HG03439 (cell line): ENCODE data around the gene FGGY.
"Not testable (repeated sequence)": the region's sequence is repeated elsewhere in the genome, so short reads cannot be mapped to it uniquely, and the experiment has no call there.

Experiments used
- ATAC-seq: cut with Tn5 transposase; IDR thresholded peaks from one replicate; pipeline ENCODE4 v1.9.1; 2021; ENCODE audit warnings: mild to moderate bottlenecking, moderate library complexity; ENCODE audit not compliant: unreplicated experiment

The FGGY gene

DNA sequence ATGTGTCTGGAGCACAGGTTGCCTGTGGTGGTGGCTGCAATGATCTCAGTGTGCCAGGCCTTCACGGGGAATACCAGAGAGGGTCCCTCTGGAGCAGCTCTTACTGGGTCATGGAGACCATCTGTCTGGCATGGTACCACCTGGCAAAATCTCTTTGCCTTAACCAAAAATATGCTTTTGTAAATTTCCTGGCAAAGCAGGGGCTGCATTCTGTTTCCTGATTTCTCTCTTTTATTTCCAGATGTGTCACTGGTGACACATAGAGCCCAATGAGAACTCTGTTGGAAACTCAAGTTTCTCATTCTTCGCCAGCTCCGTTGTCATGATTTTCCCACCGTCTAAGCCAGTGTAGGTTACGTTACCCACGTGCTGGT lies 136.5 kb downstream of the FGGY start:
- no peak for ATAC-seq

DNA sequence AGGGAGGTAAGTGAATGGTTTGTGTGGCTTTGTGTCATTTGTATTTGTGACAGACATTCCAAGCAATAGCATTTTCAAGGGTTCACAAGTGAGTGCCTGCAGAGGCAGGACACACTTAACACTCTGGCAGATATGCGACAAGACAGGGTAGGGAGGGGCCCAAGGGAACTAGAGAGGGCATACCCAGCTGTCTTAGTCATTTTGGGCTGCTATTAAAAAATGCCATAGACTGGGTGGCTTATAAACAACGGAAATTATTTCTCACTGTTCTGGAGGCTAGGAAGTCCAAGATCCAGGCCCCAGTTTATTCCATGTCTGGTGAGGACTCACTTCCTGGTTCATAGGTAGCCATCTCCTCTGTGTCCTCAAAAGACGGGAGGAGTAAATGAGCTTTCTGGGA lies 137.4 kb downstream of the FGGY start:
- no peak for ATAC-seq

DNA sequence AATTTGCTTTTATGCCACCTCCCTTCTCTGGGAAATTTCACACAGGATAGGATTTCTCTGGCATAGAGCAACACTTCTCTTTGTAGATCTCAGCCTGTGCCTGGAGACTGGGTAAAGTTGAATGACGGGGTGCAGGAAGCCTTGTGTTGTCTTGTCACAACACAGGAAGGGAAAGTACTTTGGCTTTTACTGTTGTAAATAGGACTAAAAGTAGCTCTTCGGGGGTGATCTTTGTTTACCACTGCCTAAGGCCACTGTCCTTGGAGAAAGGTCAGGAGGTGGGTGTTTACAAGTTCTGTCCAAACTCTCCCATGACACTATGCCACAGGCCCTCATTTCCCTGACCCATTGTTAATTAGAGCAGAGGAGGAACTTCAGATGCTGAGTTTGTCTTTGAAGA lies 139.7 kb downstream of the FGGY start:
- no peak for ATAC-seq

DNA sequence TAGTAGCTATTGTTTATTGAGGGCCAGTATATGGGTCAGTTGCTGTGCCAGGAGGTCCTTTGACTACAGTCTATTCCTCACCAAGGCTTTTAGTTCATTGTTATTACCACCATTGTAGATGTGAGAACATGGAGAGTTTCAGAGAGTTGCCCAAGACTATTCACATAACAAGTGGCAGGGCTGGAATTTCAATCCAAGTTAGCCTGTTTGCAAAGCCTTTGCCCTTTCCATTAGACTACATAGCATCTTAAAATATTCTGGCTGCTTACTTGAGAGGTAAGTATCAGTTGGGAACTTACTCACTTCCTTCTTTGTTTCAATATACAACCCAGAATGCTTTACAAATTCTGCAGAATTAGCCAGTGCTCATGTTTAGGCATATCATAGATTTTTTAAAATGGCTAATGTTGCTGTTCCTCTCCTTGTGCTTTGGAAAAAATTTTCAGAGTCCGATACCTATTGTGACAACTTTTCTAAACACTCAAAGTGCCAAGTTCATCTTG lies 141.2 kb downstream of the FGGY start:
- ATAC-seq, result no peak

DNA sequence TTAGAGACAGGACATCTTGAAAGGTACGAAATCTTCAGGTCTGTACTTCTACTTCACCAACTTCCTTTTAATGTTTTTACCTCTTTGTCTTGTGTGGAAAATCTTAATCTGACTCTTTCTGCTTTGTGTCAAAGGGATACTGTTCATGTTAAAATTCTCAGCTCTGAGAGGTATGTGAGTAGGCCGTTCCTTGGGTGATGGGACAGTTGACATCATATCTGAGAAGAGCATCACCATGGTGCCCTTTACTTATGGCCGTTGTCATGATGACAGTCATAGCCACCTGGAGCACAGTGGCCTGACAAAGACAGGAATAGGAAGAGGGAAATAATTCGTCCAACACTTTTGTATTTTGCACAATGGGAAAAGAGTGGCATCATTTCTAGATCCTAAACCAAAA lies 145.6 kb downstream of the FGGY start:
- no peak for ATAC-seq

DNA sequence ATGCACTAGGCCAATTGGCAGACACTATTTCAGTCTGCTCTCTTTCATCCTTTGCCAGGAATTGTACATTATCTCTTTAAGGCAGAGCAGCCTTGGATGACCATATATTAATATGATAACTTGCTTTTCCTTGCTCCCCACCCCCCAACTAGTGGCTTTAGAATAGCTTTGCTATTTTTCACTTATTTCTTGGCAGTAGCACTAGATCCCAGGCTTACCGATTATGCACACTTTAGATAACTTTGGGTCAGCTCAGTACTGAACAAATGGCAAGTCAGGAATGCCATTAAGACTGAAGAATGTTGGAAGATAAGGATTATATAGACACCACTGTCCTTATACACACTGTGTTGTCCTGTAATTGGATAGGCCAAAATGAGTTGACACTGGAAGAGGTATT lies 146.4 kb downstream of the FGGY start:
- no peak for ATAC-seq

DNA sequence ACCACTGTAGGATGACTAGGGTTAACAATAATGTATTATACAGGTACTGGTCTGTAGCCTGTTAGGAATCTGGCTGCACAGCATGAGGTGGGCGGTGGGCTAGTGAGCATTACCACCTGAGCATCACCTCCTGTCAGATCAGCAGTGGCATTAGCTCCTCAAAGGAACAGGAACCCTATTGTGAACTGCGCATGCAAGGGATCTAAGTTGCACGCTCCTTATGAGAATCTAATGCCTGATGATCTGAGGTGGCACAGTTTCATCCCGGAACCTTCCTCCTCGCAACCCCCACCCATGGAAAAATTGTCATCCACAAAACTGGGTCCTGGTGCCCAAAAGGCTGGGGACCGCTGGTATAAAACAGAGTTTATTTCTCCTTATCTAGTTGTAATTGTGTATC lies 147.6 kb downstream of the FGGY start:
- no peak for ATAC-seq

DNA sequence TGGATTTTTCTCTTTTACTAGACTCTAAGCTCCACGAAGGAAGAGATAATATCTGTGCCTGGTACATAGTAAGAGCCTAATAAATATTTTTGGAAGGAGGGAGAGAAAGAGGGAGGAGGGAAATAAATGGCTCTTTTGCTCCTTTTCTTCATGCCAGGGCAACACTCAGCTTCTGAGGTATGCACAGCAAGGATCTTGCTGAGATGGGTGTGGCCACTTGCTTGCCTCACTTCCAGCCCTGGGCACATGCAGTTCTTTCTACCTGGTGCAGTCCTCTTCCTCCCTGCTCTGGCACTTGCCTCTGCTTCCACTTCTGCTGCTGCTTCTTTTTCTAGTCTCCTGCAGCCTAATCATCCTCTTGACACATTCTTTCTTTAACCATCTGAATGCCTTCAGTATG lies 148.1 kb downstream of the FGGY start:
- no peak for ATAC-seq

DNA sequence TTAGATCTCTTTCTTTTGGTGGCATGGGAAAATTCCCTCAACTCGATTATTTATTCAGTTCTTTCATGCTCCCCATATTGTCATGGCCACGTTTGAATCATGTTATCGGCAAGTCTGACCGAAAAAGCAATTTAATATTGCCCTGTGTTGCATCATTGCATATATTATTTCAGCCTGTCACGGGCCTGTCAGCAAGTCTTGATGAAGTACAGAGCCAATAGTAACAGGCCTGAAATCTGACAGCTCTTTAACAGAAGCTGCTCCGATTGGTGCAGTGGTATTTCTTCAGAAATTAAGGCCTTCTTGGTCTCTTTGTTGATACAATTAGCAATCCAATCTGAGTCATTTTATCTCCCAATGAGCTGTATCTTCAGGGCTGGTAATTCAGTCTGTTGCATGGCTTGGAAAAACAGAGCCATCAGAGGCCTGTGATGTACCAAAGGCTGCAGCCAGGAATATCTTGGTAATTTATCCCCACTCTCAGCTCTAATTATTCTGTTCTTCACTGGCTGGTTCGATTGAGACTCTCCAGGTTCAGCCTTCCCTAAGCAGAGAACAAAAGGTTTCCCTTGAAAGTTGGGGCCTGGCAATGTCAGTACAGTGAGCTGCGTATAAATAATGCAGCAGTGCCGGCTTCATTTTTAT lies 149.5 kb downstream of the FGGY start:
- ATAC-seq, result no peak

DNA sequence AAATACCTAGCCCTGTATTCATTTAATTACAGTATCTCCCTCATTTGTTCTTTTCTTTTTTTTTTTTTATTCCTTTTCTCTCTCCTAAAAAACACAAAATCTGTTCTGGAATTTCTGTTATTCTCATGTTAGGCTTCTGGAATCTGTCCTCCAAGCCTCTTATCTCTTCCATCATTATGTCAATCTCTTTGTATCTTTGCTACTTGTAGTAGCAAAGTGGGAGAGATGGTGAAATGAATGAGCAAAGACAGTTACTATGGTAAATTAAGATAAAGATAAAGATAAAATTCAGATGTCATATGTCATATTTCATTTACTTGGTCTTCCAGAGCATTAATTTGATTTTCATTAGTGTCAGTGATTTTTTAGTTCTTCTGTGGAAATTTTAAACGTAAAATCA lies 155.1 kb downstream of the FGGY start:
- no peak for ATAC-seq

DNA sequence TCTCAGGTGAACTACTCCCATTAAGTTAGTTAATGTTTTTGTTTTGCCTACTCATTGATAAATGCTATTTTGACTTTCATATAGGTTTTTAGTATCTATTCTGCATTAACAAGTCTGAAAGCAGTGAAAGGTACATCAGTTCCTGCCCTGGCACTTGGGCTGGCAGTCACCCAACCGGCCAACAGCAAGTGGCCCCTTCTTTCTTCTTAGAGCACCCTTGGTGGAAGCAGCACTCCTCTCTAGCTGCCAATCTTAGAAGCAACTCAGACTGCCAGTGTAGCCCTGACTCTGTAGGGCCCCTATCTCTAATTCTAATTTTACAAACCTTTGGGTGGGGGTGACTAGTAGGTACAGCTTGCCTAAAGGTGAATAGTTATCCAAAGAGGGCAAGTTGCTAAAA lies 155.7 kb downstream of the FGGY start:
- no peak for ATAC-seq

DNA sequence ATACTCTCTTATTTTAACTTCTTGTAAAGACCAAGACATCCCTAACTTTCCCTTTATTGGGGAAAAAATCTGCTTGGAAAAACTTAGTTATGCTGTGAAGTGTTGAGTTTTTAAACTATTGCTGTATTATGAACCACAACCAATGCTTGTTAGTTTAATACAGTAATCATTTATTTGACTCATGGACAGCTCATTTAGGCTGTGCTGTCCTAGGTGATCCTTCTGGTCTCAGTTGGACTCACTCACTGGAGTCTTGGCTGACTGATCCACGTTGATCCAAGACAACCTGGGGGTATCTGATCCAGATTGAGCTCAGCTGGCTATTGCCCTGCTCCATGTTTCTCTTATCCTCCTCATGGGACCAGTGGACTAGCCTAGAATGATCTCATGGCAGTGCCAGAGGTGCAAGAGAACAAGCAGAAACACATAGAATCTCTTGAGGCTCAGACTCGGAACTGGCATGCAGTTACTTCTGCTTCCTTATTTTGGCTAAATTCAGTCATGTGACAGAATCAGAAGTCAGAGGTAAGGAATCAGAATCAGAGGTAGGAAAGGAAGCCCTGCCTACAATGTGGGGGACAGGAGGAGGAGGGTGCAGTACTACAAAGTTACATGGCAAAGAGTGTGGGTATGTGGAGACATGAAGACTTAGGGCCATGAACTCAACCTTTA lies 156.5 kb downstream of the FGGY start:
- ATAC-seq, result no peak

DNA sequence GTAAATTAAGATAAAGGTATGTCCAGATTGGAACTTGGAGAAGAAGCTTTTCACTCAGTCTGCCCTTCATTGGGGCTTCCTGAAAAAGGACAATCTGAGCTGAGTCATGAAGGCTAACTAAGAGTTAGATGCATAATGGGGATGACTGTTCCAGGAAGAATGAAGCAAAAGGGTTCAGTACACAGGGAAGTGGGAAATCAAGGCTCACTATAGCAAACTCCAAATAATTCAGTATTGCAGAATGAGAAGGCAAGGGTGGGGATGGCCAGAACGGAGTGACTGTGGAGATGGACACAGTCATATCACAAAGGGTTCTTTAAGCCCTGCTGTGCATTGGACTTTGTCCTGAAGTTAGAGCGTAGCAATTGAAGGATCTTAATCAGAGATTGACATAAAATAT lies 158.3 kb downstream of the FGGY start:
- ATAC-seq, result no peak

DNA sequence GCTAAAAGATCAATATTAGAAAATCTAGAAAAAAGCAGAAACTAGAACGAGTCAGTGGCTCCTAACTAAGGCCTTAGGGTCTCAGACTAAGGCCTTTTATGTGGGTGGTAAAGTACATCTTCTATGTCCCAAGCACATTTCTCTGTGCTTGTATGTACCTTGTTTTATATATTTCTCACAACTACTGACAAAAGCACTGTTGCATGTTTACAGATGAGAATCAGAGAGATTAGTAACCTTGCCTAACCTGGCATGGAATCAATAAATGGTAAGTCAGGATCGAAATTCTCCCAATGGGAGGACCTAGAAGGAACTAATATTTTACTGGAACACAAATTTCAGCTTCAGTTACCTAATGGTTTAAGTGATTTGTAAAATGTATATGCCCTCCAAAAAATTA lies 160.9 kb downstream of the FGGY start:
- no peak for ATAC-seq

DNA sequence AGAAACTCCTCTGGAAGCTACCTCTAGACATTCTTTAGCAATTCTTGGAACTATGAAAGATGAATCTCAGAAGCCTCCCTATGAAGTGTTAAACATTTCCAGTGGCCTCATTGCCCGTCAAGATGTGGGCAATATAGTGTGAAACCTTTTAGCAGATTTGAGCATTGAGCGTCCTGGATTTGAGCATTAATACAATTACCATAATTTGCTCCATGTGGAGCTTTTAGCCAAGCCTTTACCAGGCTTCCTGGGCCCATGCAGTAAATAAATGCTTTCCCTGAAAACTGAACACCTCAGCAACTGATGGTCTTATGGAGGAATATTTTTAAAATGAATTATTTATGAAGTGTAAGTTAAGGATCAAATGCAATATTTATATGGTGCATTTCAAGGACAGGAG lies 162.0 kb downstream of the FGGY start:
- ATAC-seq, result no peak

DNA sequence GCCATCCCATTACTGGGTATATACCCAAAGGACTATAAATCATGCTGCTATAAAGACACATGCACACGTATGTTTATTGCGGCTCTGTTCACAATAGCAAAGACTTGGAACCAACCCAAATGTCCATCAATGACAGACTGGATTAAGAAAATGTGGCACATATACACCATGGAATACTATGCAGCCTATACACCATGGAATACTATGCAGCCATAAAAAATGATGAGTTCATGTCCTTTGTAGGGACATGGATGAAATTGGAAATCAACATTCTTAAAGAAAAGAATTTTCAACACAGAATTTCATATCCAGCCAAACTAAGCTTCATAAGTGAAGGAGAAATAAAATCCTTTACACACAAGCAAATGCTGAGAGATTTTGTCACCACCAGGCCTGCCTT lies 166.0 kb downstream of the FGGY start:
- ATAC-seq, result not testable (repeated sequence)

DNA sequence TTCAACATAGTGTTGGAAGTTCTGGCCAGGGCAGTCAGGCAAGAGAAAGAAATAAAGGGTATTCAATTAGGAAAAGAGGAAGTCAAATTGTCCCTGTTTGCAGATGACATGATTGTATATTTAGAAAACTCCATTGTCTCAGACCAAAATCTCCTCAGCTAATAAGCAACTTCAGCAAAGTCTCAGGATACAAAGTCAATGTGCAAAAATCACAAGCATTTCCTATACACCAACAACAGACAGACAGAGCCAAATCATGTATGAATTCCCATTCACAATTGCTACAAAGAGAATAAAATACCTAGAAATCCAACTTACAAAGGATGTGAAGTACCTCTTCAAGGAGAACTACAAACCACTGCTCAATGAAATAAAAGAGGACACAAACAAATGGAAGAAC lies 168.6 kb downstream of the FGGY start:
- not testable (repeated sequence) for ATAC-seq

DNA sequence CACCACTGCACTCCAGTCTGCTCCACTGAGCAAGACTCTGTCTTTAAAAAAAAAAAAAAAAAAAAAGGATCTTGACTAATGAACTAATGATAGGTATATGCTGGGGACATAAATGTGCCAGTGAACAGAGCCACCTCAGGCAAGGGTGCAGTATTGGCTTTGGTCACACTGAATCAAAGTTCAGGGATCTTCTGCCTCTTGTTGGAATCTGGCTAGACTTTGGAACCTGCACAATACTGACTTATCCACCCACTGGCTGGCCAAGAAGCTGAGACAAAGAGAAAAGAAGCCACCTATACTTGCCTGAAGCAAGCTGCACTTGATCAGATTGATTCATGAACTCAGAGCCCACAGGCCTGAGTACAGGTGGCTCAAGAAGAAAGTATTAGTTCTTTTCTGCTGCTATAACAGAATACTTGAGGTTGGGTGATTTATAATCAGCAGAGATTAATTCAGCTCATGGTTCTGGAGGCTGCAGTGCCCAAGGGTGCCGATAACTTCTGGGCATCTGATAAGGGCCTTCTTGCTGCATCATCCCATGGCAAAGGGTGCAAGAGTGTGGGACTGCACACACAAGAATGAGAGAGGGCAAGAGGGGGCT lies 172.0 kb downstream of the FGGY start:
- no peak for ATAC-seq

DNA sequence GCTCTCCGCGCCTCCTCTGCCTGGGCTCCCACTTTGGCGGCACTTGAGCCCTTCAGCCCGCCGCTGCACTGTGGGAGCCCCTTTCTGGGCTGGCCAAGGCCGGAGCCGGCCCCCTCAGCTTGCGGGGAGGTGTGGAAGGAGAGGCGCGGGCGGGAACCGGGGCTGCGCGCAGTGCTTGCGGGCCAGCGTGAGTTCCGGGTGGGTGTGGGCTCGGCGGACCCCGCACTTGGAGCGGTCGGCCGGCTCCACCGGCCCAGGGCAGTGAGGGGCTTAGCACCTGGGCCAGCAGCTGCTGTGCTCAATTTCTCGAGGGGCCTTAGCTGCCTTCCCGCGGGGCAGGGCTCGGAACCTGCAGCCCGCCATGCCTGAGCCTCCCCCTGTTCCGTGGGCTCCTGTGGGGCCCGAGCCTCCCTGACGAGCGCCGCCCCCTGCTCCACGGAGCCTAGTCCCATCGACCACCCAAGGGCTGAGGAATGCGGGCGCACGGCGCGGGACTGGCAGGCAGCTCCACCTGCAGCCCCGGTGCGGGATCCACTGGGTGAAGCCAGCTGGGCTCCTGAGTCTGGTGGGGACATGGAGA lies 175.2 kb downstream of the FGGY start:
- ATAC-seq, result not testable (repeated sequence)

DNA sequence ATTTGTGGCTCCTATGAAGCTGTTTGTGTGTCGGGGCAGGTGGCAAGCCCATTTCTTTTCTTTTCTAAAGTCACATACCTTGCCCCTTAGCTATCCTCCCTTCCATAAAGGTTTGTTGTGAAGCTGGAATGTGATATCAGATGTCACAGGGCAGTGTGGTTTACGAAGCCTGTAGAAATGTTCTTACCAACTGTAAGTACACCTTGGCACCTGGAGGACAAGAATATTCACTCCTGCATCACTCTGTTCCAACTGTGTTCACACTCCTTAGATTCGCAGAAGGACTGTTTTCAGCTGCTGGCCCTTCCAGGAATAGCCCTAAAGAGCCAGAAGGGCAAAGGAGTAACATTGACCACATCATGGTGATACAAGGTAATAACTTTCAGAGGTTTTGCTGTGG lies 176.9 kb downstream of the FGGY start:
- no peak for ATAC-seq

DNA sequence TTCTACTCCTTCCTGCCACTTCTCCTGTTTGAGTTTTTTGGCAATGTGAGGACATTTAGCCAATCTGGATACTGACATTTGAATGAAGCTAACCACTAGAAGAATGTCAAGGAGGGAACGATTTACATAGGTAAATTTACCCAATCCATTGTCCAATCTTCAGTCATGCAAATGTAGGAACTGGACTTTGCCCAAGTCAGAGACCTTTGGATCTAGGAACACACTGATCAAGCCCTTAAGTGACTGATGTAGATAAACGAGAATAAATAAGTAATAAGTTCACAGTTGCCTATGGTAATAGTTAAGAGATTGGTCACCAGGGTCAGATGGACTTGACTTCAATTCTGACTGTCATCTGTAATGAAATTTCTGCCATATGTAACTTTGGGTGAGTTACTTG lies 177.6 kb downstream of the FGGY start:
- no peak for ATAC-seq

DNA sequence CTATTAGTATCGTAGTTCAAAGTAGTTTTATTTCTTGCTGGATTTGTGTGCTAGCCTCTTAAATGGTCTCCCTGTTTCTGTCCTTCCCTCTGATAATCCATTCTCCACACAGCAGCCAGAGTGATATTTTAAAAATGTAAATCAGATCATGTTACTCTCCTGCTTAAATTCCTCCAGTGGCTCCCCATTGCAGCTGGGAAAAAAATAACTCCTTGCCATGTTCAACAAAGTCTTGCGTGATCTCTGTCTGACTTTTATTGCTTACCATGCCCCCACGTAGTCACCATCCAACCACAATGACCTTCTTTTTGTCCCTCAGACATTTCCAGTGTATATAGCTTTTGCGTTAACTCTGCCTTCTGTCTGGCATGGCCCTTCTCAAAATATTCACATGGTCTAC lies 178.8 kb downstream of the FGGY start:
- no peak for ATAC-seq
